ENCODE data around the gene WASHC4. TPM values are rescaled to one million over a fixed set of nuclear protein-coding genes. Genes with fewer than 3 reads are reported as not detected.

Gene WASHC4
- total and polyA plus RNA-seq, 10 of the 15 experiments (the other 5 are each of a cell fraction or from before 2014, with no cell fraction given), result 16.0 to 50.6 (median 34.0) TPM

DNA sequence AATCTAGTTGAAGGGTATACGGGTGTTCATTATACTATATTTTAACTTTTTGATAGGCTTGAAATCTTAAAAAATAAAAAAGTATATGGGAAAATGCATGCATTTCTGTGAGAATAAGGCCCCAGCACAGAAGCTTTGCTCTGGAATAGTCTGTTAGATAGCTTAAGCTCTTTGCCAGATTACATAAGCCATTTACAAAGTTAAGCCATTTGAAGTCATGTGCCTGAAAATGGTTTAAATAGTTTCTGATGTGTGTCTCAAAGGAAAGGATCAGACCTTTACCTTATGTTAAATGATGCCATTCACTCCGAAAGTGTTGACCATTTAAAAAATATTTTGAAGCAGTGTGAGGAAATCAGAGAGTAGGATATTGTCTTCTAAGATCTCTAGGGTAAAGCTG lies 51.3 kb downstream of the WASHC4 start:
- Histone ChIP-seq H3K9ac (ENCODE audit: control insufficient read depth, insufficient read depth, low read length) (no peak overlapping the region), H3K4me1 (ENCODE audit: control insufficient read depth, insufficient read depth, low read length) (no peaks in the 10 kb centered on the region), H3K4me2 (ENCODE audit: control insufficient read depth, insufficient read depth) (no peak overlapping the region), H2AFZ (ENCODE audit: control insufficient read depth, low read depth, low read length) (no peak overlapping the region), H3K4me3 (no peak overlapping the region), H4K20me1 (ENCODE audit: control insufficient read depth, insufficient read depth) (no peaks in the 10 kb centered on the region), H3K36me3 (ENCODE audit: control insufficient read depth in 2 of 2, insufficient read depth in 2 of 2, low read length in 1 of 2) (peaks cover 2 to 14% of the 10 kb centered on the region in 2 experiments), H3K27ac (ENCODE audit: control insufficient read depth, insufficient read depth) (no peak overlapping the region), H3K79me2 (ENCODE audit: control insufficient read depth, insufficient read depth, low read length) (no peaks in the 10 kb centered on the region), H3K9me3 (replicated peaks; ENCODE audit: control insufficient read depth, insufficient read depth, low read length) (no peaks in the 10 kb centered on the region), H3K27me3 (replicated peaks in 1 of 2; ENCODE audit: control insufficient read depth in 2 of 2, insufficient read depth in 2 of 2, low read length in 1 of 2) (no peaks in the 10 kb centered on the region)
- ATAC-seq, result no peak
- DNase-seq (ENCODE audit: low read depth, low spot score), result no peak
- TF ChIP-seq, protein P1, sequence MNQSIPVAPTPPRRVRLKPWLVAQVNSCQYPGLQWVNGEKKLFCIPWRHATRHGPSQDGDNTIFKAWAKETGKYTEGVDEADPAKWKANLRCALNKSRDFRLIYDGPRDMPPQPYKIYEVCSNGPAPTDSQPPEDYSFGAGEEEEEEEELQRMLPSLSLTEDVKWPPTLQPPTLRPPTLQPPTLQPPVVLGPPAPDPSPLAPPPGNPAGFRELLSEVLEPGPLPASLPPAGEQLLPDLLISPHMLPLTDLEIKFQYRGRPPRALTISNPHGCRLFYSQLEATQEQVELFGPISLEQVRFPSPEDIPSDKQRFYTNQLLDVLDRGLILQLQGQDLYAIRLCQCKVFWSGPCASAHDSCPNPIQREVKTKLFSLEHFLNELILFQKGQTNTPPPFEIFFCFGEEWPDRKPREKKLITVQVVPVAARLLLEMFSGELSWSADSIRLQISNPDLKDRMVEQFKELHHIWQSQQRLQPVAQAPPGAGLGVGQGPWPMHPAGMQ (IDR thresholded peaks at IDR 0.05; ENCODE audit: borderline replicate concordance), result no peak
- no peak for TF ChIP-seq NFYB (IDR thresholded peaks at IDR 0.05; ENCODE audit: insufficient read depth, low read depth, low read length)
- no peak for TF ChIP-seq ZNF622 (IDR thresholded peaks at IDR 0.05)
- no peak for TF ChIP-seq YBX1 (IDR thresholded peaks at IDR 0.05)
- TF ChIP-seq RELA (IDR thresholded peaks at IDR 0.05; ENCODE audit: borderline replicate concordance, partially characterized antibody), result no peak
- TF ChIP-seq, protein P2, sequence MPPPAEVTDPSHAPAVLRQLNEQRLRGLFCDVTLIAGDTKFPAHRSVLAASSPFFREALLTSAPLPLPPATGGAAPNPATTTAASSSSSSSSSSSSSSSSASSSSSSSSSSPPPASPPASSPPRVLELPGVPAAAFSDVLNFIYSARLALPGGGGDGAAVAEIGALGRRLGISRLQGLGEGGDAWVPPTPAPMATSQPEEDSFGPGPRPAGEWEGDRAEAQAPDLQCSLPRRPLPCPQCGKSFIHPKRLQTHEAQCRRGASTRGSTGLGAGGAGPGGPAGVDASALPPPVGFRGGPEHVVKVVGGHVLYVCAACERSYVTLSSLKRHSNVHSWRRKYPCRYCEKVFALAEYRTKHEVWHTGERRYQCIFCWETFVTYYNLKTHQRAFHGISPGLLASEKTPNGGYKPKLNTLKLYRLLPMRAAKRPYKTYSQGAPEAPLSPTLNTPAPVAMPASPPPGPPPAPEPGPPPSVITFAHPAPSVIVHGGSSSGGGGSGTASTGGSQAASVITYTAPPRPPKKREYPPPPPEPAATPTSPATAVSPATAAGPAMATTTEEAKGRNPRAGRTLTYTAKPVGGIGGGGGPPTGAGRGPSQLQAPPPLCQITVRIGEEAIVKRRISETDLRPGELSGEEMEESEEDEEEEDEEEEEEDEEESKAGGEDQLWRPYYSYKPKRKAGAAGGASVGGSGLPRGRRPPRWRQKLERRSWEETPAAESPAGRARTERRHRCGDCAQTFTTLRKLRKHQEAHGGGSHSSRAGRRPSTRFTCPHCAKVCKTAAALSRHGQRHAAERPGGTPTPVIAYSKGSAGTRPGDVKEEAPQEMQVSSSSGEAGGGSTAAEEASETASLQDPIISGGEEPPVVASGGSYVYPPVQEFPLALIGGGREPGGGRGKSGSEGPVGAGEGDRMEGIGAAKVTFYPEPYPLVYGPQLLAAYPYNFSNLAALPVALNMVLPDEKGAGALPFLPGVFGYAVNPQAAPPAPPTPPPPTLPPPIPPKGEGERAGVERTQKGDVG (CRISPR knock-in tag; IDR thresholded peaks at IDR 0.05), result no peak
- TF ChIP-seq, protein P3, sequence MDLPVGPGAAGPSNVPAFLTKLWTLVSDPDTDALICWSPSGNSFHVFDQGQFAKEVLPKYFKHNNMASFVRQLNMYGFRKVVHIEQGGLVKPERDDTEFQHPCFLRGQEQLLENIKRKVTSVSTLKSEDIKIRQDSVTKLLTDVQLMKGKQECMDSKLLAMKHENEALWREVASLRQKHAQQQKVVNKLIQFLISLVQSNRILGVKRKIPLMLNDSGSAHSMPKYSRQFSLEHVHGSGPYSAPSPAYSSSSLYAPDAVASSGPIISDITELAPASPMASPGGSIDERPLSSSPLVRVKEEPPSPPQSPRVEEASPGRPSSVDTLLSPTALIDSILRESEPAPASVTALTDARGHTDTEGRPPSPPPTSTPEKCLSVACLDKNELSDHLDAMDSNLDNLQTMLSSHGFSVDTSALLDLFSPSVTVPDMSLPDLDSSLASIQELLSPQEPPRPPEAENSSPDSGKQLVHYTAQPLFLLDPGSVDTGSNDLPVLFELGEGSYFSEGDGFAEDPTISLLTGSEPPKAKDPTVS (IDR thresholded peaks at IDR 0.05; ENCODE audit: low read depth, low read length), result no peak
- no peak for TF ChIP-seq GABPA (IDR thresholded peaks at IDR 0.05; ENCODE audit: low read depth)
- TF ChIP-seq ZNF217 (IDR thresholded peaks at IDR 0.05), result no peak
- intact Hi-C loops (cut with micrococcal nuclease; ENCODE audit: unreplicated experiment) (no loop called here), in situ Hi-C loops (cut with MboI) (no loop called here)
- ChIA-PET SMC1A (ENCODE audit: uncharacterized antibody, unreplicated experiment) (interaction anchor here (1.0 to 1.5 kb wide), 2 partner anchors 15 to 224 kb away, joined by 3 read pairs; no protein-coding TSS in a partner anchor), CTCF (no interaction called here), RAD21 (ENCODE audit: unreplicated experiment) (no interaction called here), POLR2A (no interaction called here)
- no peak for FAIRE-seq
- BruUV-seq (replicated peaks), result no TSS peak
- WGBS (ENCODE audit: insufficient coverage, insufficient replicate concordance, low lambda C conversion rate, missing lambda C conversion rate), result 100% methylated on average over 2 of the region's 2 CpGs
